Activated CD4-positive, CD25-positive, alpha-beta regulatory T cell treated with anti-CD3 and anti-CD28 coated beads, Interleukin-2, amount 50 U/mL, for 72 hours (primary cell): ENCODE measurements around the gene KIF1A.
"Not testable (repeated sequence)": the region's sequence is repeated elsewhere in the genome, so short reads cannot be mapped to it uniquely, and the experiment has no call there.

Experiments
- DNase-seq: peaks from one replicate; pipeline ENCODE4 v3.0.0; 2021

The KIF1A gene

DNA sequence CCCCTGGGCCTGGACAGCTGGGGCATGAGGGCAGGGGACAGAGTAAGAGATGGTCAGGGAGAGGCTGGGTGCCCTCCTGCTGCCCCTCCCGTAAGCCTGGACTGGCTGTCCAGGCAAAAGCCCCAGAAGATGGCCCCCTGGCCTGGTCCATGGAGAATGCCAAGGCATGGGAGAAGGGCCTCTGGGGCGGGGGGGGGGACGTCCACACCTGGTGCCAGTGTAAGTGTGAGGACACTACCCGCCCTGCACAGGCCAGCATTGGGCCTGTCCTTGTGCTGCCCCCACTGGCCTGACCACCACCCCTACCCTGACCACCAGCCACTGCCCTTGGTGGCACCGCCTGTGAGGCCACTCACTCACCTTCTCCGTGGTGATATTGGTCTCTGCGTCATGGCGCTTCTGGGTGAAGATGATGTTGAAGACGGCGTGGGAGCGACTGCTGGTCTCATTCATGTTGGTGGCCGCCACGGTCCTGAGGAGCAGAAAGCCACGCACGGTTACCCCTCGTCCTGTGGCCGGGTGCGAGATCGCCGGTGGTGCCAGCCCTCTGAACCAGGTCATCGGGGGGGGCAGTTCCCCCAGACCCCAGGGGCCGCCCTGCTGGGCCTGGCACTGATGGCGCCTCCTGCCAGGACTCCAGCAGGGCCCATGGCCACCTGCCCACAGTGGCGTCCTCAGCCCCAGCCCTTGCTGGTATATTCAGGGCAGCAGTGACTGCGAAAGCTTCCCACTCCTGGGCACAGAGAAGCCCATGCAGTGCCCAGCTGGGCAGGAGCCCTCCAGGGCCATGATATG is 35.2 kb downstream of the KIF1A start:
- DNase-seq, result no peak

DNA sequence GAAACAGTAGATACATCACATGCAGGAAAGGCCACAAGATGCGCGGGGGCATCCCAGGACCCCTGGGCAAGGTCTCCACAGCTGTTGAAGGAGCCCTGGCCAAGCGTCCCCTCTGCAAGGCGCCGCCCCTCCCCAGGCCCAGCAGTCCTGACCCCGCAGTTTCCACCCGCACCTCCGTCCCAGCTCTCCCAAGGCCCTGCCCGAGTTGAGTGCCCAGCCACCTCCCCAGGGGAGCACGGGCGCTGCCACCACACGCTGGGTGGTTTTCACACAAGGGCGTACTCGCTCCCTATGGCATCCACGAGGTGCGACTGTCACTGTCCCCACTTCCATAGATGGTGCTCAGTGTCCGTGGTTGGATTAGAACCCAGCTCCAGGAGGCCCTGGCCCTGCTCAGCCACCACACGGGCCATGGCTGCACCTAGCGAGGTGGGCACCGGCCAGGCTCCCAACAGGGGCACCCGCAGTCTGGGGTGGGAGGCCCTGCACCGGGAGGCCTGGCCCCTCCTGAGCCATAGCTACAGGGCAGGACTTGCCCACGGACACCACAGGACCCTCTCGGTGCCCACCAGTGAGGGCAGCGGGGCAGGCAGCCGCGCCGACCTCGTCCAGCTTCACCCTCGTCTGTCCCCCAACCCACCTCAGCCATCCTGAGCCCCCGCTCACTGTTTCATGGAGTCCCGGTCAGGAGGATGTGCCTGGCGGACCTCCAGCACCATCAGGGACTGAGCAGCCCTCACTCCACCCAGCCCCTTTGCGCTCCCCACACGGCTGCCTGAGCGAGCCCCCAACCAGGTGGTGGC is 36.0 kb downstream of the KIF1A start:
- DNase-seq, result no peak

DNA sequence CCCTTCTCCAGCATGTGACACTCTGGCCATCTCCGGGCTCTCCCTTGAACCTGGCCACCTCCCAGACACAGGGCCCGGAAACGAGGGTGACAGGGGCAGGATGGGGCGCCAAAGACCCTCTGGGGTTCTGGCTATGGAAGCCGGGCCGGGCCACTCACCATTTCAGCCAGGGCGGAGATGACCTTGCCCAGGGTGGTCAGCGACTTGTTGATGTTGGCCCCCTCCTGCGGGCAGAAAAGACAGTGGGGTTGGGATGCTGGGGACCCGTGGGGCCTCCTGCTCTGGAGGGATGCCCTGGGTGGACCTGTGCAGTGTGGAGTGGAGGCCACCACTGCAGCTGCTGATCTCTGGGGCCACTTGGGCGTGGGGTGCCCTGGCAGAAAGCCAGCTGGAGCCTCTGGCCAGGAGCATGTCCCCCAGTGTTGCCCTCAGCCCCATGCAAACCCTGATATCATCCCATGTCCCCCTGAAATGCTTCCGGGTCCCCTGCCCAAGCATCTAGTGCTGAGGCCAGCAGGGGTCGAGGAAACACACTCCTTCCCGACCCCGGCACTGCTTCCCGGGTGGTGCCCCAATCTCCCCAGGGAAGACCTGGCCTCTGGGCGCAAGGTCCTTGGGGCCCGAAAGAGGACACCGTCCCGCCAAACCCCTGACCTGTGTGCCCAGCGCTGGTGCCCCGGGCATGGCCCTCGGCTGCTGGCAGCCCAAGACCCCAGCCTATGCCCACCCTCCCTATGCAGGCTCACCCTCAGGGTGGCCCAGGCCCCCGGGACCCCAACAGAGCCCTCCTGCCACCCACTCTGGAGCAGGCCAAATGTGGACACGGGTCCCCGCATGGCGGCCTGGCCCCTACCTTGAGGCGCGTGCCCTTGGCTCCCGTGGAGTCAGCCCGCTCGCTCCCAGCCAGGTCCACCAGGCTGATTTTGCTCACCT is 36.9 kb downstream of the KIF1A start:
- DNase-seq, result no peak

DNA sequence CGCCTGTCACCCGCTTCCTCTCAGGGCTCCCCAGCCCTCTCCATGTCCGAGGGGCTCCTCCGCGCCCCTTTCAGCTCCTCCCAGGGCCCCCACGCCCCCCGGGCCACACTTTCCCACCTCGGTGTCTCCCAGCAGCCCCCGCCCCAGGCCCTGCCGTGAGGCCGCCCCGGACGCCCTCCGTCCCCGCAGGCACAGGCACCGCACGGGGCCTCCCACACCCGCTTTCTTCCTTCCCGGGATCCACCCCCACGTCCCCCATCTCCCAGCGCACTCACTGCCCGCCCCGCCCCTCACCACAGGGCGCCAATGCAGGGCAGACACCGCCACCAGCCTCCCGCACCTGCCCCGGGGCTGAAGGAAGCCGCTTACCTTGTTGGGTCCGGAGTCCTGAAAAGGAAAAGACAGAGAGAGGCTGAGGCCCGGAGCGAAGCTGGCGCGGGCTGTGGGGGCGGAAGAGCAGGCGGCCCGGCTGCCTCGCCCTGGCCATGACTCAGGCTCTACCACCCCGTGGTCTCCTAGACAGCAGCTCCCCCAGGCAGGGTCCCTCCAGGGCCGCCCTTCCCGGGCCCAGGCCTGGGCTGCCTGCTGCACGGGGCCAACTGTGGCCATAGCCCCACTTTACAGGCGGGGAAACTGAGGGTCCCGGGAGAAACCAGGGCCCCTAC is 37.7 kb downstream of the KIF1A start:
- DNase-seq, result no peak

DNA sequence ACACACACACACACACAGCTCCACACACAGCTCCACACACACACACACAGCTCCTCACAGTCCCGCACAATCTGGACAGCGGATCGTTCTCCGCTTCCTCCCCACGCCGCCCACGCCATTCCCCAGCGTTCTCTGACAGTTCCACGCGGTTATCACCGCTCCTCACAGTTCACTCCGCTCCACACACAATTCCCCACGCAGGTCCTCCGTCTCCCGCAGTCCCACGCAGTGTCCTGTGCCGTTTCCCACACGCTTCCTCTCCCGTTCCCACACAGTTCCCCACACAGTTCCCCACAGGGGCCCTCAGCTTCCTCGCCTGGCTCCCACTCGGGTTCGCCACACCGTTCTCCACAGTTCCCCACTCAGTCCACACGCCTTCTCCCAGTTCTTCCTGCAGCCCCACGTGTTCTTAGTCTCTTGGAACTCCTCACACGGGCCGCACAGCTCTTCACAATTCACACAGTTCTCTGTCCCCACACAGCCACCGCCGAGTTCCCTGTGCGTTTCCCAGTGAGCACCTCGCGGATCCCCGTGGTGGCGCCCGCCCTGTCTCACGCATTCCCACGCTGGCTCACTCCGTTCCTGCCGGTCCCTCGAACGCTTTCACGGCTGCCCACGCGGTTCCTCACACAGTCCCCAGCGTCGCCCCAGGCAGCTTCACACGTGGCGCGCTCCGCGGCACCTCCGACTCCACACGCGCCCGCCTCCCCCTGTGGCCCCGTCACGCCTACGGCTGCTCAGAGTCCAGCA is 38.4 kb downstream of the KIF1A start:
- DNase-seq, result no peak

DNA sequence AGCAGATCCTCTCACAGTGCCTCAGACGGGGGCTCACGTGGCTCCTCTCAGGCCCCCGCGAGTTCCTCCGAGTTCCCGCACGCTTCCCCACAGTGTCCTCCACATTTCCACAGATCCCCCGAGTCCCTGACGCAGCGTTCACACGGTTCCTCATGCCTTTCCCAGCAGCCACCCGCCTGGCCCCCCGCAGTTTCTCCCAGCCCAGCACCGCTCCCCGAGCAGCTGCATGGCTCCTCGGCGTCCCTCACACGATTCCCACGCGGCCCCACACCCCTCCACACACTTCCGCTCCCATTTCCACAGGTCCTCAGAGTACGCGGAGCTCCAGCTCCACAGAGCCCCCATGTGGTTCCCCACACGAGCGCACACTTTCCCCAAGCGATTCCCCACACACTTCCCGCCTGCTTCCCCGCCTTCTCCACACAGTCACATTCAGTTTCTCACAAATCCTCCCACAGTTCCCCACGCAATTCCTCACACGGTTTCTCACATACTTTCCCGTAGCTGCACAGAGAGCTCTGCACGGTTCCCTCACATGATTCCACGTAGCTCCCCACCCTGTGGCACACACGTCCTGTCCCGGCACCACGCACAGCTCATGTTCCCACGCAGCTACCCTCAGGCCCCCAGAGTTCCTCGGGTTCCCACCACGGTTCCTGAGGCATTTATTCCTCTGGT is 39.9 kb downstream of the KIF1A start:
- no peak for DNase-seq

DNA sequence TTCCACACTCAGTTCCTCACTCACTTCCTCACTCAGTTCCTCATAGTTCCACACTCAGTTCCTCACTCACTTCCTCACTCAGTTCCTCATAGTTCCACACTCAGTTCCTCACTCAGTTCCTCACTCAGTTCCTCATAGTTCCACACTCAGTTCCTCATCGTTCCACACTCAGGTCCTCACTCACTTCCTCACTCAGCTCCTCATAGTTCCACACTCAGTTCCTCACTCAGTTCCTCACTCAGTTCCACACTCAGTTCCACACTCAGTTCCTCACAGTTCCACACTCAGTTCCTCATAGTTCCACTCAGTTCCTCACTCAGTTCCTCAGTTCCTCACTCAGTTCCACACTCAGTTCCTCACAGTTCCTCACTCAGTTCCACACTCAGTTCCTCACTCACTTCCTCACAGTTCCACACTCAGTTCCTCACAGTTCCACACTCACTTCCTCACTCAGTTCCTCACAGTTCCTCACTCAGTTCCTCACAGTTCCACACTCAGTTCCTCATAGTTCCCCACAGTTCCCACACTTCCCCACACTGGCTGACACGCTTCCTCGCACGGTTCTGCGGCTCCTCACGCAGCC is 40.7 kb downstream of the KIF1A start:
- DNase-seq, result not testable (repeated sequence)

DNA sequence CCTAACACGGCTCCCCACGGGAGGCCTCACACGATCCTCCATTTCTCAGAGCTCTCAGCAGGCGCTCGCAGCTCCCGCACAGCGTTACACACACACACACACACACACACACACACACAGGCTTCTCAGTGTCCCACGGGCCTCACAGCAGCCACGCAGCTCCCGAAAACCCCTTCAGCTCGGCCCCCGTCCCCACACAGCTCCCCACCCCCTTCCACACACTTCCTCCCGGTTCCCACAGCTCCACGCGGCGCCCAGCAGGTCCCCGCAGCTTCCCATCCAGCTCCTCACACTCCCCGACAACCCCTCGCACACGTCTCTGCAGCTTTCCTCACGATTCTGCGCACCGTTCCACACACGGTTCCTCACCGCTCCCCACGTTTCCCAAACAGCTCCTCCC is 41.6 kb downstream of the KIF1A start:
- DNase-seq, result no peak

DNA sequence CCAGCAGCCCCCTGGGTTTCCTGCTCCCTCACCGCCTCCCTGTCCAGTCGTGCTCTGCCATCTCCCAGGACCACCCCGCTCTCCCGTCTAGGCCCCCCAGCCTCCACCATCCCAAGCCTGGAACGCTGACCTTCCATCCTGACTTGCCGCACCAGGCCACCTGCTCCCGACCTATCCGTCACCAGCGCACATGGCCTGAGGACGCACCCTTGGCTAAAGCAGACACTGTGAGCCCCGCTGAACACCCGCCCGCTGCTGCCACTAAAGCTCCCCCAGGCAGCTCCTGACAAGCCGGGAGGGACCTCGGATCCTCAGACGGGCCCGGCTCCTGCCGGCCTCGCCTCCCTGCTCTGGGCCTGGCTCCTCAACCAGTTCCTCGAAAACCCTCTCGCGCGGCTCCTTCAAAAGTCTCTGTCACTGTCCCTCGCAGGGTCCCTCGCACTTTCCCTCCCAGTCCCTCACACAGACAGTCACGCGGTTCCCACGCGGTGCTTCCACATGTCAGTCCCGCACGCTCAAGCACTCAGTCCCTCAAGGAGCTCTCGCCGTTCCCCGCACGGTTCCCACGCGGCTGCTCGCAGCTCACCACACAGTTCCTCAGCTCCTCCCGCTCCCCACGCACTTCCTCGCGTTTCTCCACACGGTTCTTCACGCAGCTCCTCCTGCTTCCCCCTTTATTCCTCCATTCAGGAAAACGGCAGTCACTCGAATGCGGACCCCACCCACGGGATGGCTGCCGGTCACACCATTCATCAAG is 42.4 kb downstream of the KIF1A start:
- DNase-seq, result no peak

DNA sequence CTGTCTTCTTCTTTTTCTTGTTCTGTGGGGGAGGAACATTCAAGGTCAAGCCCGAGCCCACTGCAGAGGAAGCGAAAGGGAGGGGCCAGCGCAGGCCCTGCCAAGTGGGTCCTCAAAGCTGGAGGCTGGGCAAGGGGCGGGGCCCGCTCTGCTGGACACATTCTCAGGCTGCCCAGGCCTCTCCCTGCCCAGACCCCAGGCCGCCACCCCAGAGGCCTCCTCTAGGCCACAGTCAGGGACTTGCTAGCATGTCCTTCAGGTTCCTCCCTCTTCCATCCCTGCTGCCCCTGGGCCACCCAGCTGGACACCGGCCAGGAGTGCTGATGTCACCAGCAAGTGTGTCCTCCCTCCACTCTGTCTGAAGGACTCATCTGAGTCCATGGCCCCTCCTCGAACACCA is 44.1 kb downstream of the KIF1A start:
- DNase-seq, result no peak

DNA sequence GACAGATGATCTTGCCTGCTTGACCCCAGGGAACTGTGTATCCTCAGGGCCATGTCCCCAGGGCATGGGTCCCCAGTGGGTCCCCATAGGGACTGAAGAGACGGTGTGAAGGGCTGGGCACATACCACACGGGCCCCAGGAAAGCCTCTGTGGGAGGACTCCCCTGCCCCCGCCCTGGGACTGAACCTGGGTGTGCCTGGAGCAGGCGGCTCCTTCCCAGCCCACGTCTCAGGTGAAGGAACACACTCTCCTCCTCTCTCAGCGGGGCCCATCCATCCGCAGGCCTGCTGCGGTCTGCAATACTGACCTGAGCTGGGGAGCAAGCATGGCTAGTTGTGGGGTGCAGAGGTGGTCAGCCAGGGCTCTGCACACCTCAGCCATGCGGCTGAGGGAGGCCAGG is 45.2 kb downstream of the KIF1A start:
- DNase-seq, result no peak

DNA sequence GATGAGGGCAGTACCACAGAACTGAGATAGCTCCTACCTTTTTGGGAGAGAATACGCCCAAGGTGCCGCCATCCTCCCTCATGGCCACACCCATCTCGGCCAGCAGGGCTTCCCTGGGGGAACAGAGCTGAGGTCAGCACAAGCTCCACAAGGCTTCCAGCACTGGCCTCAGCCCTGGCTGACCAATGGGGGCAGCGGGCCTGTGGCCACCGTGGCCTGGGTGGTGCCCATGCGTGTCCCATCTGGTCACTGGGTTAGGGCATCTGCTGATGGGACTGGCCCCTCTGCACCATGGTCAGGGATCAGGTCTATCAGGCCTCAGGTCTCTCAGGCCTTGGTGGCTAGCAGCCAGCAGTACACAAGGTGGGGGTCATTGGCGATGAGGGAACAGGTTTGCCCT is 50.9 kb downstream of the KIF1A start:
- no peak for DNase-seq

DNA sequence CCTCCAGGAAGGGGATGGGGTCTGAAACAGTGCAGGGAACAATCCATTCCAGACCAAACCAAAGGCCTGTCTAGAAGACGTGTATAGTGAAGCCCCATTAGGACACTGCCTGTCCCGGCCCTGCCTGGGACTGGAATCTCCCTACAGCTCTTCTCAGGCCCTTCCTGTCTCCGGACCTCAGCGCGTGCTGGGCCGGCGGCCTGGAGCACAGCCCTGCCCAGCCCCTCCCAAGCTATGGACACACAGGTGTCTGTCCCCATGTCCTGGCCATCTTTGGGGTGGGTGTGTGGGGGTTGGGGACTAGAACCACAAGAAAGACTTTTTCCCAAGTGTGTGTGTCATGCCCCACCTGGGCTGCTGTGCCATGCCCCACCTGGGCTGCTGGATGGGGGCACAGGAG is 51.8 kb downstream of the KIF1A start:
- no peak for DNase-seq

DNA sequence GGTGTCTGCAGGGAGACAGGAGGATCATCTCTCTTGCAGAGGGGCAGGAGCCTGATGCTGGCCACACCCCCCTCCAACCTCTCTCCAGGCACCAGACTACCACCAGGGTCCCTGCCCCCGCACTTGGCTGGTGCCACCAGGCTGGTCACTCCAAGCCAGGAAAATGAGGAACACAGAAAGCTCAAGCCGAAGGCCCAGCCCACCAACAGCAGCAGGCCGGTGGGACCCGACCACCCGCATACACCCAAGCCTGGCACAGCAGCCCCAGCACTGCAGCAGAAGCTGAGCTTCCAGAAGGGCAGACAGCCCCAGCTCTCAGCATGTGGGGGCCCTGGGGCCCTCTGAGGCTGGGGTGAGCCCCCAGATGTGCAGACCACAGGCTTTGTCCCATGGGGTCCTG is 52.7 kb downstream of the KIF1A start:
- no peak for DNase-seq

DNA sequence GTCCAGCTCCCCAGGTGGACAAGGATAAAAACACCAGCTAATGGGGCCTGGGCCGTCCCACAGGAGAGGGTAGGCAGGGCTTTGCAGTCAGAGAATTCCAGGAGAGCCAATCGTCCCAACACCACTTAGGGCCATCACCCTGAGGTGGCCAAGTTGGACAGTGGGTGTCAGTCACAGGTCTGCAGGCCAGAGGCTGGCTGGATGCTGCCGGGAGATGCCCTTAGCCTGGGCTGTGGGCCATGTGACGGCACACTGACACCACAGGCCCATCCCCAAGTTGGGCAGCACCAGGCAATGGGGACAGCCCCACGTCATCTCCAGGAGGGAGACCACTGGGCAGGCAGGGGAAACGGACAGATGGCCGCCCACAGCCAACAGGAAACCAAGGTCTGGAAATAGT is 53.9 kb downstream of the KIF1A start:
- no peak for DNase-seq

DNA sequence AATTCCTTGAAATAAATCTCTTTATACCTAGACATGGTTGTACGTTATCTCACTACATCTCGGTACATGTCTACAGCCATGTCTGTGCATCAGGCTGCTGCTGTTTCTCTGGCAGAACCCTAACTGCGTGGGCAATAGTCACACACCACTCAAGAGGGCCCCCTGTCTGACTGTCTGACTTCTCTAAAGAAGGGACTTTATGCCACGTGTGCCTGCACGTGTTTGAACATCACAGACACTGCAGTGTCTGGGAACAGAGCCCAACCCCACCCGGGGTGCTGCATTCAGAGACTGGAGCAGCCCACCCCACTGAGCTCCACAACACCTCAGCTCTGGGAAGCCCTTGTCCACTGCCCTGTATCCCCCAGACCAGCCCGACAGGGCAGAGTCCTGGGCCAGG is 55.0 kb downstream of the KIF1A start:
- no peak for DNase-seq

DNA sequence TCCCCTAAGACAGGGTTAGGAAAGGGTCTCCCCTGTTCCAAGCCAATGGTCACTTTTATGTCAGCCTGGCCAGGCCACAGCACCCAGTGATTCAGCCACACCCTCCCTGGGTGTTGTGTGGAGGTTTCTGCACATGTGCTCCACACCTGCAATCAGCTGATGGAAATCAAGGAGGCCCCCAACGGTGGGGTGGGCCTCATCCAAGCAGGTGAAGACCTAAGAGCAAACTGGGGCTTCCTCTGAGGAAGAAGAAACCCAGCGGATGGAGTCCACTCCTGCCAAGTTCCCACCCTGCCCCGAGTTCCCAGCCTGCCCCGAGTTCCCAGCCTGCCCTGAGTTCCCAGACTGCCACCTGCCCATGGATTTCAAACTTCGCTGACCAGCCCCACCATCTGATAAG is 55.4 kb downstream of the KIF1A start:
- no peak for DNase-seq

DNA sequence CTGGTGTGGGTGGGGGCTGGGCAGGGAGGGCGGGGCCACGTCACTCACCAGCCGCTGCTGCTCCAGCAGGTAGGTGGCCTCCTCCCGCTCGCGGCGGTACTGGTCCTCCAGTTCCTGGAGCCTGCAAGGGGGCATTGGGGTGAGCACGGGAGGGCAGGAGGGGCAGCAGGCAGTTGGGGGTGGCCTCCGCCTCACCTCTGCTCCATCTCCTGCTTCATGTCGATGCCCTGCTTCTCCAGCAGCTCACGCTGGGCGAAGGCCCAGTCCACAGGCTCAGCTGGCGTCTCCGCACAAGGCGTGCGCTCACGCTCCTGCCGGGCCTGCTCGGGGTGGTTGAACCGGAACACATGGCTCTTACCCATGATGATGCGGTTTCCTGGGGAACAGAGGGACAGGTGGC is 57.0 kb downstream of the KIF1A start:
- no peak for DNase-seq

DNA sequence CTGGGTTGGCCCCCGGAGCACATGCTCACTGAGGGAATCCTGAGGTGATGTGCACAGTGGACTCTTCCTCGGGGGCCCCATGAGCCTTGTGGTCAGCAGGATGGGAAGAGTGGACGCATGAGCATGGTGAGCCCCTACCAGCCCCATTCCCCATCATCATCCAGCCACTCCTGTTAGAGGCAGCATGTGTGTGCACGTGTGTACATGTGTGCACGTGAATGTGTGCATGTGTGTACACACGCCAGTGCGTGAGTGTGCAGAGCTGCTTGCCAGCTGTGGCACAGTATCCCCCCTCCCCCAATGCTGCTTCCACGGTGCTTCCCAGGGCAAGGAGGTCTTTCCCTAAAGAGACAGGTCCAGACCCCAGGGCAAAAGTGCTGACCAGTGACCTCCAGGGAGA is 57.8 kb downstream of the KIF1A start:
- DNase-seq, result no peak

DNA sequence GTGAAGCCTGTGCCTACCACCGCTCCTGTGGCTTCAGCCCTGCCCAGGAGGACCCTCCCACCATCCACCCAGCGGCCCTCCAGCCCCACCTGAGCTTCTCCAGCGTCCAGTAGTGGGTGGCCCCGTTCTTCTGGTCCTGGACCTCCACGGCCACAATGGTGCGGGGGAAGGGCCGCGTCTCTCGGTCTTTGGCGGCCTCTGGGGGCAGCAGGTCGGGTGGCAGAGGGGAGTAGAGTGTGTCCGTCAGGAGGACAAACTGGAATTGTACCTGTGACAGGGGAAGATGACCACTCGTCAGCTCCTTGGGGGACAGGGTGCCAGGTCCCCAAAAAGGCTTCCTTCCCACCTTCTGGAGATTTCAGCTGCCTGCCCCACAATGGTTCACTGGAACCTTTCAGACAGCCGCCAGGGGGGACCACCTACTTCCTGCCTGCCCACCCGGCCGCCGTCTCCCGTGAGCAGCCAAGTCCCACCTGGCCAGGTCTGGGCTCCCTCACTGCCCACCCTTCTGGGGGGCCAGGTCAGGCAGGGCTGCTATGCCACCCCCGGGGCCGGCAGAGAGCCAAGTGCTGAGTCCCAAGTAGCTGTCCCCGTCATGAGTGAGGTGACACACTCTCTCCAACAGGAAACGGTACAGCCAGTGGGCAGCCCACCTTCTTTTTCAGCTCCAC is 59.3 kb downstream of the KIF1A start:
- no peak for DNase-seq
